Fibroblast of the aortic adventitia (primary cell): Measurements from ENCODE around the gene SBNO2. TPM values are rescaled to one million over a fixed set of nuclear protein-coding genes. Genes with fewer than 3 reads are reported as not detected.

Experiments
- DNase-seq: peaks from one replicate; pipeline ENCODE4 v3.0.0-alpha.2; 2010; ENCODE audit warnings: low read depth
- H3K4me3 ChIP-seq: 2 replicates; pipeline ENCODE4 v1.5.1; 2011; ENCODE audit warnings: low read depth, mild to moderate bottlenecking, control low read depth, low read length, moderate library complexity
- total RNA-seq: library from RNA; depleted of rRNA; stranded (reverse); fragments of >200 nt; gene quantifications from 2 replicates; pipeline ENCODE4 v1.2.3, GENCODE V29; 2012; ENCODE audit warnings: low replicate concordance
- TF ChIP-seq, protein P1 (sequence below): IDR thresholded peaks from 2 replicates; pipeline ENCODE4 v1.5.1; 2011; ENCODE audit warnings: mild to moderate bottlenecking, low read length, control low read depth, inconsistent platforms; ENCODE audit not compliant: insufficient read depth

Gene SBNO2
- total RNA-seq, 1 donor = 41.2 TPM

DNA sequence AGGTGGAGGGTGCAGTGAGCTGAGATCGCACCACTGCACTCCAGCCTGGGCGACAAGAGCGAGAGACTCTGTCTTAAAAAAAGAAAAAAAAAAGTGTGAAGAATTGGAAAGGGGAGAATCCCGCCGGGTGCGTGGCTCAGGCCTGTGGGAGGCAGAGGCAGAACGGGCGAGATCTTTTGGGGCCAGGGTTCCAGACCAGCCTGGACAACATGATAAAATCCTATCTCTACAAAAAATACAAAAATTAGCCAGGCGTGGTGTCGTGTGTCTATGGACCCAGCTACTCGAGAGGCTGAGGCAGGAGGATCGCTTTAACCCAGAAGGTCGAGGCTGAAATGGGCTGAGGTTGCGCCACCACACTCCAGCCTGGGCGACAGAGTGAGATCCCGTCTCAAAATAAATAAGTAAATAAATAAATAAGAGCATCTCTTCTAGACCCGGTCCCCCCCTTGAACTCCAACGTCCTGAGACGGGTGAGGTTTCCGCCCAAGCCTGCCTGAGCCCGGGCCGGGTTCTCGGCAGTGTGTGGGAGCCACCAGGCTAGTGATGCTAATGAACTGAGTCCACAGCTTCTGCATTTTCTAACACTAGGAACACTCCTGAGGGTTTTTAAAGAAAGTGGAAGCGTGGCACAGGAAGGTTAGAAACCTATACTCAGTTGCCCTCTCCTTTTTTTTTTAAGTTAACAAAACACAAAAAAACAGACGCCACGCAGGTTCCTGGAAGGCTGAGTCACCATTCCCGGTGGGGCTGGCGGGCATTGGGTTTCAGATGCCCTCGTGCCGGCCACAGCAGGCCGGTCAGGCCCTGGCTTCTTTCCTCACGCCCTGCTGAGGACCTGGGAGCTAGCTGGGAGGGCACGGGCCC lies 48.2 kb downstream of the SBNO2 start:
- TF ChIP-seq, protein P1, sequence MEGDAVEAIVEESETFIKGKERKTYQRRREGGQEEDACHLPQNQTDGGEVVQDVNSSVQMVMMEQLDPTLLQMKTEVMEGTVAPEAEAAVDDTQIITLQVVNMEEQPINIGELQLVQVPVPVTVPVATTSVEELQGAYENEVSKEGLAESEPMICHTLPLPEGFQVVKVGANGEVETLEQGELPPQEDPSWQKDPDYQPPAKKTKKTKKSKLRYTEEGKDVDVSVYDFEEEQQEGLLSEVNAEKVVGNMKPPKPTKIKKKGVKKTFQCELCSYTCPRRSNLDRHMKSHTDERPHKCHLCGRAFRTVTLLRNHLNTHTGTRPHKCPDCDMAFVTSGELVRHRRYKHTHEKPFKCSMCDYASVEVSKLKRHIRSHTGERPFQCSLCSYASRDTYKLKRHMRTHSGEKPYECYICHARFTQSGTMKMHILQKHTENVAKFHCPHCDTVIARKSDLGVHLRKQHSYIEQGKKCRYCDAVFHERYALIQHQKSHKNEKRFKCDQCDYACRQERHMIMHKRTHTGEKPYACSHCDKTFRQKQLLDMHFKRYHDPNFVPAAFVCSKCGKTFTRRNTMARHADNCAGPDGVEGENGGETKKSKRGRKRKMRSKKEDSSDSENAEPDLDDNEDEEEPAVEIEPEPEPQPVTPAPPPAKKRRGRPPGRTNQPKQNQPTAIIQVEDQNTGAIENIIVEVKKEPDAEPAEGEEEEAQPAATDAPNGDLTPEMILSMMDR = no peak
- DNase-seq = peak; percentile 19

DNA sequence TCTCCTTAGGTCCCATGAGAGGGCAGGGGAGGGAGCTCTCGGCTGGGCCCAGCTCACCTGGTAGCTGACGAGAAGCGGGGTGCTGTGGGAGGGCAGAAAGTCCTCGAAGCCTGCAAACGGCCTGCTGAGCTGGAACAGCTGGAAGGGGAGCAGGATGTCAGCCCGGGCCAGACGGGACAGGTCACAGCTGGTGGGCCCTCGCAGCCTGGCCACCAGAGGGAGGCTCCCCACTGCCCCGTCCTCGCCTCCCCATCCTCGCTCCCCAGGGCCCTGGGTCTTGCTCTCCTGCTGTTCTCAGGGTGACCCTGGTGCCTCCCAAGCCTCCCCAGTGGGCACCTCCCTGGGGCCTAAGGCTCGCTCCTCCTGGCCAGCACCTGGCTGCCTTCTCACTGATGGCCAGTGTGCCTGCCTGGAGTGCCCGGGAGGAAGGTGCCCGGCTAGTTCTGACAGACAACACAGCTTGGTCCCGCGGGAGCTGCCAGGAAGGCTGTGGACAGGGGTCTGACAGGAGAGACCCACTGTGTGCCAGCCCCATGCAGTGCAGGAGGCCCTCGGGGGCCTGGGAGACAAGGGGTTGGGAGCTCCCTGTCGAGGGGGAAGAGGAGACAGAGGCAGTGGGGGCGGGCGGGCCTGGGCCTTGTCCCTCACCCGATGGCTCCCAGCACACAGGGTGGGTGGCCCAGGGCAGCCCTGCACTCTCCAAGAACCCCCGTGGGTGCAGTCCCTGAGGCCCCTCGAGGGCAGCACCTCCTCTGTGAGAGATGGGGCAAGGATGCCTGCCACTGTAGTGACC lies 50.0 kb downstream of the SBNO2 start:
- TF ChIP-seq, protein P1 = no peak
- H3K4me3 ChIP-seq = no peak overlapping the region
- no peak for DNase-seq

More for the DNA sequence above, 48.2 kb downstream of the SBNO2 start:
- no peak overlapping the region for H3K4me3 ChIP-seq

DNA sequence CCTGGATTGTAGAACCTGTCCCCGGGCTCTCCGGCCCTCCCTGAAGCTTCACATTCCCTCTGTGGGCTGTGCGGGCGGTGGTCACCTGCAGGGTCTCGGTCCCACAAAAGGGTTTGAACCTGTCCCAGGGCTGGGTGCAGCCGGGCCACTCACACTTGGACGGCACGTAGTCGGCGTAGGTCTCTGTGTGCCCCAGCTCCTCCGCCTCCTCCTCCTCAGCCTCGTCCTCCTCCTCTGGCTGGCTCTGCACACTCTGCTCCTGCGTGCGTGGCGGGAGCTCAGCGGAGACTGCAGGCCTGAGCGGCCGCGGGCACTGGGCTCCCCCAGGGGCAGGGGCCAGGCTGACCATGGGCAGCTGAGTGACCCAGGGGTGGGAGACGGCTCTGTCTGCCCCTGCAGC lies 50.7 kb downstream of the SBNO2 start:
- TF ChIP-seq, protein P1 = no peak
- H3K4me3 ChIP-seq = no peak overlapping the region
- no peak for DNase-seq

DNA sequence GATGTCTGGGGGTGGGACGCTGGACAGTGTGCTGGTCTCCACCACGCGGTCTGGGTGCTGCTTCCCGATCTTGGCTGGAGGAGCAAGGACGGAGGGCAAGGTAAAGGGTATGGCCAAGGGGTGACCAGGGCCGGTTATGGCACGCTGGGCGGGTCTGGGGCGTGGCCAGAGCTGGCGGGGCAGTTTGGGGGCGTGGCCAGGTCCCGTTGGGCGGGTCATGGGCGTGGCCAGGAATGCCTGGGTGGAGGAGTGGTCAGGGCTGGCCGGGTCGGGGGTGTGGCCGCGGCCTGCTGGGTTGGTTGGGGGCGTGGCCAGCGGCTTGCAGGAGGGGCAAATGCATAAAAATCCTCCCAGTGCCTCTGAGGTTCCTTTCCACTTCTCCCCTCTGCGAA lies 51.1 kb downstream of the SBNO2 start:
- TF ChIP-seq, protein P1 = no peak
- no peak overlapping the region for H3K4me3 ChIP-seq
- peak; percentile 64 for DNase-seq

DNA sequence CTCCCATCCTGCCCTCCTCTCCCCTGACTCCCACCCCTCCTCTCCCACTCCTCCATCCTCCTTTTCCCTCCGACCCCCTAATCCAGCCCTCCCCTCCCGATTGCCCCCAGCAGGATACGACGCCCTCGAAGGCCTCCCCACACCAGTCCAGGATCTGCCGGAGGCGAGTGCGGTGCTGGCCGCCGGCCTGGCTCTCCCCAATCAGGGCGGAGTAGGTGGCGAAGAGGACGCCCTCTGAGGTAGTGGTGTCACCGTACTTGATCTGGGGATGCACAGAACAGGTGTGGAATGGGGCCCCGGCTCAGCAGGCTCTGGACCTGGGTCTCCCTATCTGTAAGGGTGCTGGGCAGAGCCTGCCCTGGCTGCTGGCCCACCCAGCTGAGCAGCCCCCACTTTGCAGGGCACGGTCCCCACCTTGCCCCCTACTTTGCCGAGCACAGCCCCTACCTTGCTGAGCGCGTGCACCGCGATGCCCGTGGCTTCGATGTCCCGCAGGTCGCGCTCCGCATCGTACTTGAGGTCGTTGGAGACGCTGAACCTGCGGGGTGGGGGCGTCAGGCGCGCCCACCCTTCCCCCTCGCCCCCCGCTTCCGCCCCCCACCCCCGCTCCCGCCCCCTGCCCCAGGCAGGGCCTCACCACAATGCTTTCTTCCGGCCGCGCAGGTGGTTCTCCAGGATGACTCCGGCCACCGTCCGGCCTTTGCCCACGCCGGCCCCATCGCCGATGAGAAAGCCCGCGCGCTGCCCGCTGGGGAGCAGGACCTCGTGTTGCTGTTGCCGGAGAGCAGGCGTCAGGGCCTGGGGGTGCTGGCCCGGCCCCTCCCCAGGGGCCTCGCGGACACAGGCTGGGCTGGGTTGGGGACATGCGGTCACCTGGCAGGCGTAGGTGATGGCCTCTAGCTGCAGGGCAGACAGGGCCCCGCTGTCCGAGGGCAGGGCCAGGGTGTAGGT lies 51.8 kb downstream of the SBNO2 start:
- DNase-seq = no peak
- TF ChIP-seq, protein P1 = no peak
- no peak overlapping the region for H3K4me3 ChIP-seq

DNA sequence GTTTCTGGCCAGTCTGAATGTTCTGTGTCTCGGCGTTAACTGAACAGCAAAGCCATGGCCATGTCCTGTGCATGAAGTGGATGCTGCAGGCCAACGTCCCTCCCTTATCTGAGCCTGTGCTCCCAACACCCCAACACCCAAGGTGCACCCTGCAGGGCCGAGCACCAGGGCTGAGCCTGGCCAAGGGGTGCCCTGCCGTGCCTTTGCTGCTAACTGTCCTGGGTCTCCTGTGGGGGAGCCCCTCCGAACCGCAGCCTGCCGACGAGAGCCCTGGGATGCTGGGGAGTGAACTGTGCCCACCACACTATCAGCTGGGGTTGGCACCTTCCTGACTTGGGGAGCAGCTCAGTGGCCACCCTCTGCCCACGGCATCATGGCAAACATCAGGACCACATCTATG lies 52.7 kb downstream of the SBNO2 start:
- TF ChIP-seq, protein P1 = no peak
- no peak overlapping the region for H3K4me3 ChIP-seq
- DNase-seq = no peak
